ENCODE measurements around the gene KCND2.
A peak's percentile ranks its signal among the peaks of the same experiment; 100 is the strongest.

Gene KCND2

DNA sequence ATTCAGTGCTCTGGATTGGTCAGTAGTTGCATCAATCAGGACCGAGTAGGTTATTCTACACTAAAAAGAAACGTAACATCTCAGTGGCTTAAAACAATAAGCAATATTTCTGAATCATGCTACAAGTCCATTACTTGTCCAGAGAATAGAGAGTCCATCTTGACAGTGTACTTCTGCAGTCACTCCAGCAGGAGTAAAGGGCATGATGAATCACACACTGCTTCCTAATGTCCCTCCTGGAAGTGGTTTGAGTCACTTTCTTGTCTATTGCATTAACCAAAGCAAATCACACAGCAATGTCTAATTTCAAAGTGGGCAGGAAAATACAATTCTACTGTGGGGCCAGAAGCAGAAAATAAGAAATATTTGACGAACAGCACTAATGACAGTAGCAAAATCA is 460.2 kb downstream of the KCND2 start:
- Histone ChIP-seq H3K18ac (ENCODE audit: low read length) (no peak overlapping the region), H2AK5ac (ENCODE audit: low read depth, low read length) (no peak overlapping the region), H4K91ac (ENCODE audit: low read depth, low read length, poor library complexity) (no peak overlapping the region), H3K27me3 (ENCODE audit: control insufficient read depth in 3 of 3, insufficient read depth in 3 of 3, low read depth in 1 of 3, low read length in 3 of 3) (no peaks in the 10 kb centered on the region), H2AFZ (ENCODE audit: low read length) (no peak overlapping the region), H3K23ac (ENCODE audit: low read depth, low read length, poor library complexity) (no peak overlapping the region), H2BK120ac (ENCODE audit: low read depth, low read length) (no peak overlapping the region), H3K27ac (replicated peaks; ENCODE audit: low read length) (no peak overlapping the region), H3K4me1 (ENCODE audit: control insufficient read depth in 2 of 2, insufficient read depth in 1 of 2, low read depth in 1 of 2, low read length in 2 of 2) (peaks cover 0 to 2% of the 10 kb centered on the region in 2 donors), H3K14ac (ENCODE audit: low read length) (no peak overlapping the region), H3K9ac (ENCODE audit: low read depth, low read length, poor library complexity) (no peak overlapping the region), H3K4ac (ENCODE audit: low read length) (no peak overlapping the region), H2BK12ac (ENCODE audit: low read length) (no peak overlapping the region), H3K36me3 (replicated peaks in 1 of 2; ENCODE audit: control insufficient read depth in 2 of 2, insufficient read depth in 2 of 2, low read length in 2 of 2) (no peaks in the 10 kb centered on the region), H2BK5ac (ENCODE audit: low read length) (no peak overlapping the region), H3K9me3 (replicated peaks in 1 of 2; ENCODE audit: control insufficient read depth in 2 of 2, insufficient read depth in 1 of 2, low read depth in 1 of 2, low read length in 2 of 2) (no peaks in the 10 kb centered on the region), H4K8ac (ENCODE audit: low read depth, low read length) (no peak overlapping the region), H2BK15ac (ENCODE audit: low read length) (no peak overlapping the region), H3K4me2 (ENCODE audit: insufficient read depth, low read length, poor library complexity, severe bottlenecking) (no peak overlapping the region), H3K4me3 (ENCODE audit: low read length in 2 of 2) (no peak overlapping the region), H3K79me1 (ENCODE audit: low read depth, low read length) (no peaks in the 10 kb centered on the region)
- DNase-seq (ENCODE audit: low spot score) = no peak
- no CpG with 5 or more reads among the region's 3 CpGs for WGBS, 2 donors (ENCODE audit: extremely low coverage in 2 of 2, insufficient read length in 2 of 2, insufficient replicate concordance in 1 of 2)

- Histone ChIP-seq H3K27ac (replicated peaks; ENCODE audit: low read length) (no peak overlapping the region), H3K9ac (ENCODE audit: low read depth, low read length, poor library complexity) (no peak overlapping the region), H2BK15ac (ENCODE audit: low read length) (no peak overlapping the region), H3K79me1 (ENCODE audit: low read depth, low read length) (no peaks in the 10 kb centered on the region), H2AFZ (ENCODE audit: low read length) (no peak overlapping the region), H3K4me1 (ENCODE audit: control insufficient read depth in 2 of 2, insufficient read depth in 1 of 2, low read depth in 1 of 2, low read length in 2 of 2) (peaks cover 0 to 2% of the 10 kb centered on the region in 2 donors), H3K23ac (ENCODE audit: low read depth, low read length, poor library complexity) (no peak overlapping the region), H3K14ac (ENCODE audit: low read length) (no peak overlapping the region), H3K18ac (ENCODE audit: low read length) (no peak overlapping the region), H2BK120ac (ENCODE audit: low read depth, low read length) (no peak overlapping the region), H3K4me3 (ENCODE audit: low read length in 2 of 2) (no peak overlapping the region), H3K9me3 (replicated peaks in 1 of 2; ENCODE audit: control insufficient read depth in 2 of 2, insufficient read depth in 1 of 2, low read depth in 1 of 2, low read length in 2 of 2) (no peaks in the 10 kb centered on the region), H2AK5ac (ENCODE audit: low read depth, low read length) (no peak overlapping the region), H3K4ac (ENCODE audit: low read length) (no peak overlapping the region), H4K91ac (ENCODE audit: low read depth, low read length, poor library complexity) (no peak overlapping the region), H2BK12ac (ENCODE audit: low read length) (no peak overlapping the region), H3K27me3 (ENCODE audit: control insufficient read depth in 3 of 3, insufficient read depth in 3 of 3, low read depth in 1 of 3, low read length in 3 of 3) (no peaks in the 10 kb centered on the region), H4K8ac (ENCODE audit: low read depth, low read length) (no peak overlapping the region), H3K36me3 (replicated peaks in 1 of 2; ENCODE audit: control insufficient read depth in 2 of 2, insufficient read depth in 2 of 2, low read length in 2 of 2) (no peaks in the 10 kb centered on the region), H3K4me2 (ENCODE audit: insufficient read depth, low read length, poor library complexity, severe bottlenecking) (no peak overlapping the region), H2BK5ac (ENCODE audit: low read length) (no peak overlapping the region)
- WGBS, 2 donors (ENCODE audit: extremely low coverage in 2 of 2, insufficient read length in 2 of 2, insufficient replicate concordance in 1 of 2) = no CpG with 5 or more reads among the region's 3 CpGs
- no peak for DNase-seq (ENCODE audit: low spot score)
Measured at GRCh38 chr7:120733835-120734234, 460.9 kb downstream of the KCND2 start.

GRCh38 chr7:120735791-120736190 is 462.8 kb downstream of the KCND2 start:
- DNase-seq (ENCODE audit: low spot score) = no peak
- Histone ChIP-seq H2AK5ac (ENCODE audit: low read depth, low read length) (no peak overlapping the region), H3K9me3 (replicated peaks in 1 of 2; ENCODE audit: control insufficient read depth in 2 of 2, insufficient read depth in 1 of 2, low read depth in 1 of 2, low read length in 2 of 2) (no peaks in the 10 kb centered on the region), H3K4me1 (ENCODE audit: control insufficient read depth in 2 of 2, insufficient read depth in 1 of 2, low read depth in 1 of 2, low read length in 2 of 2) (peaks cover 1 to 5% of the 10 kb centered on the region in 2 donors), H4K91ac (ENCODE audit: low read depth, low read length, poor library complexity) (no peak overlapping the region), H3K9ac (ENCODE audit: low read depth, low read length, poor library complexity) (no peak overlapping the region), H3K27ac (replicated peaks; ENCODE audit: low read length) (no peak overlapping the region), H2BK120ac (ENCODE audit: low read depth, low read length) (no peak overlapping the region), H3K4me3 (ENCODE audit: low read length in 2 of 2) (no peak overlapping the region), H2AFZ (ENCODE audit: low read length) (no peak overlapping the region), H2BK12ac (ENCODE audit: low read length) (no peak overlapping the region), H3K36me3 (replicated peaks in 1 of 2; ENCODE audit: control insufficient read depth in 2 of 2, insufficient read depth in 2 of 2, low read length in 2 of 2) (no peaks in the 10 kb centered on the region), H2BK5ac (ENCODE audit: low read length) (no peak overlapping the region), H4K8ac (ENCODE audit: low read depth, low read length) (no peak overlapping the region), H3K14ac (ENCODE audit: low read length) (no peak overlapping the region), H3K4me2 (ENCODE audit: insufficient read depth, low read length, poor library complexity, severe bottlenecking) (no peak overlapping the region), H2BK15ac (ENCODE audit: low read length) (no peak overlapping the region), H3K27me3 (ENCODE audit: control insufficient read depth in 3 of 3, insufficient read depth in 3 of 3, low read depth in 1 of 3, low read length in 3 of 3) (no peaks in the 10 kb centered on the region), H3K23ac (ENCODE audit: low read depth, low read length, poor library complexity) (no peak overlapping the region), H3K4ac (ENCODE audit: low read length) (no peak overlapping the region), H3K79me1 (ENCODE audit: low read depth, low read length) (no peaks in the 10 kb centered on the region), H3K18ac (ENCODE audit: low read length) (no peak overlapping the region)
- no CpG with 5 or more reads among the region's 2 CpGs for WGBS, 2 donors (ENCODE audit: extremely low coverage in 2 of 2, insufficient read length in 2 of 2, insufficient replicate concordance in 1 of 2)

DNA sequence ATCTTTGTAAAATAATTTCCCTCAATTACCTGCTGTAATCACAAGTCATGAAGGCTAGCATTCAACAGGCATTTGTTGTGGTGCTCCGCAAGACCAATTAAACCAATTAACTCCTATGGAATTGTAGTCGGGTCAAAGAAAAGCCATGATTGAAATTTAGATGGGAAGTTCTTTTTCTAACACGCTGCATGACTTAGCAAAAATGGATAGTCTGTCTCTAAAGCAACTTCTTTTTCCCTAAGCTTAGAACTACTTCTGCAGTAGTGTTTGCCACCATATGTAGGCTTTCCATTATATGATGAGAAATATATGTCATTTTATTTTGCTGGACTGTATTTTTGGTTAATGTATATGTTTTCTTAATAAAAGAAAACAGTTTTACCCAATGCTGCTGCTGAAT is 465.8 kb downstream of the KCND2 start:
- Histone ChIP-seq H2BK5ac (ENCODE audit: low read length) (no peak overlapping the region), H2BK15ac (ENCODE audit: low read length) (no peak overlapping the region), H4K8ac (ENCODE audit: low read depth, low read length) (no peak overlapping the region), H3K4me1 (ENCODE audit: control insufficient read depth in 2 of 2, insufficient read depth in 1 of 2, low read depth in 1 of 2, low read length in 2 of 2) (peaks cover 1 to 17% of the 10 kb centered on the region in 2 donors), H2BK120ac (ENCODE audit: low read depth, low read length) (no peak overlapping the region), H2BK12ac (ENCODE audit: low read length) (no peak overlapping the region), H3K79me1 (ENCODE audit: low read depth, low read length) (no peaks in the 10 kb centered on the region), H3K4ac (ENCODE audit: low read length) (no peak overlapping the region), H3K4me3 (ENCODE audit: low read length in 2 of 2) (no peak overlapping the region), H4K91ac (ENCODE audit: low read depth, low read length, poor library complexity) (no peak overlapping the region), H3K4me2 (ENCODE audit: insufficient read depth, low read length, poor library complexity, severe bottlenecking) (peak overlapping the region; percentile 14), H3K27me3 (ENCODE audit: control insufficient read depth in 3 of 3, insufficient read depth in 3 of 3, low read depth in 1 of 3, low read length in 3 of 3) (no peaks in the 10 kb centered on the region), H2AFZ (ENCODE audit: low read length) (peak overlapping the region; percentile 27), H2AK5ac (ENCODE audit: low read depth, low read length) (no peak overlapping the region), H3K18ac (ENCODE audit: low read length) (no peak overlapping the region), H3K9ac (ENCODE audit: low read depth, low read length, poor library complexity) (no peak overlapping the region), H3K9me3 (replicated peaks in 1 of 2; ENCODE audit: control insufficient read depth in 2 of 2, insufficient read depth in 1 of 2, low read depth in 1 of 2, low read length in 2 of 2) (no peaks in the 10 kb centered on the region), H3K14ac (ENCODE audit: low read length) (no peak overlapping the region), H3K23ac (ENCODE audit: low read depth, low read length, poor library complexity) (no peak overlapping the region), H3K36me3 (replicated peaks in 1 of 2; ENCODE audit: control insufficient read depth in 2 of 2, insufficient read depth in 2 of 2, low read length in 2 of 2) (no peaks in the 10 kb centered on the region), H3K27ac (replicated peaks; ENCODE audit: low read length) (no peak overlapping the region)
- no peak for DNase-seq (ENCODE audit: low spot score)
- WGBS, 2 donors (ENCODE audit: extremely low coverage in 2 of 2, insufficient read length in 2 of 2, insufficient replicate concordance in 1 of 2) = no CpG with 5 or more reads among the region's 3 CpGs

Measured in neuronal stem cell (in vitro differentiated cells).